Loucy (cell line): ENCODE data around the gene ZNF324B.

Source experiments
- EZH2phosphoT487 ChIP-seq: fragments of 200-600 bp; IDR thresholded peaks from 2 replicates; pipeline ENCODE4 v1.6.1; 2018; ENCODE audit warnings: antibody characterized with exemption, mild to moderate bottlenecking, moderate library complexity, borderline replicate concordance
- TF ChIP-seq, protein P1 (sequence below): fragments of 200-600 bp; sonication (generic); conservative IDR thresholded peaks from 2 replicates; pipeline ENCODE4 v1.5.1; 2014; ENCODE audit warnings: mild to moderate bottlenecking, antibody characterized with exemption, low read length

GRCh38 chr19:58408152-58409009, 43.0 kb upstream of the ZNF324B start, which contains the start of gene ZNF584:
- TF ChIP-seq, protein P1, sequence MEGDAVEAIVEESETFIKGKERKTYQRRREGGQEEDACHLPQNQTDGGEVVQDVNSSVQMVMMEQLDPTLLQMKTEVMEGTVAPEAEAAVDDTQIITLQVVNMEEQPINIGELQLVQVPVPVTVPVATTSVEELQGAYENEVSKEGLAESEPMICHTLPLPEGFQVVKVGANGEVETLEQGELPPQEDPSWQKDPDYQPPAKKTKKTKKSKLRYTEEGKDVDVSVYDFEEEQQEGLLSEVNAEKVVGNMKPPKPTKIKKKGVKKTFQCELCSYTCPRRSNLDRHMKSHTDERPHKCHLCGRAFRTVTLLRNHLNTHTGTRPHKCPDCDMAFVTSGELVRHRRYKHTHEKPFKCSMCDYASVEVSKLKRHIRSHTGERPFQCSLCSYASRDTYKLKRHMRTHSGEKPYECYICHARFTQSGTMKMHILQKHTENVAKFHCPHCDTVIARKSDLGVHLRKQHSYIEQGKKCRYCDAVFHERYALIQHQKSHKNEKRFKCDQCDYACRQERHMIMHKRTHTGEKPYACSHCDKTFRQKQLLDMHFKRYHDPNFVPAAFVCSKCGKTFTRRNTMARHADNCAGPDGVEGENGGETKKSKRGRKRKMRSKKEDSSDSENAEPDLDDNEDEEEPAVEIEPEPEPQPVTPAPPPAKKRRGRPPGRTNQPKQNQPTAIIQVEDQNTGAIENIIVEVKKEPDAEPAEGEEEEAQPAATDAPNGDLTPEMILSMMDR, result peak; percentile 36
- no peak for TF ChIP-seq EZH2phosphoT487
